Esophagus muscularis mucosa (tissue), 4 donors: ENCODE results near the gene PCDHGC5. TPM values are rescaled to one million over a fixed set of nuclear protein-coding genes. Genes with fewer than 3 reads are reported as not detected.

Experiments used
- DNase-seq: peaks from one replicate; pipeline ENCODE4 v3.0.0-alpha.2; 2017; ENCODE audit errors: extremely low spot score
- H3K27ac ChIP-seq, 4 donors: fragments of 200-600 bp; sonication (generic); replicated peaks in 1 of 4; 1 replicate in 3 of 4; 2 replicates in 1 of 4; pipeline ENCODE4 v1.5.1; 2016 to 2019; ENCODE audit warnings: mild to moderate bottlenecking in 1 of 4
- H3K27me3 ChIP-seq, 4 donors: fragments of 200-600 bp; sonication (generic); one replicate each; pipeline versions ENCODE4 v1.5.1 to v1.6.0; 2016 to 2019
- H3K36me3 ChIP-seq, 4 donors: fragments of 200-600 bp; sonication (generic); one replicate each; pipeline ENCODE4 v1.5.1; 2016 to 2019
- H3K4me1 ChIP-seq, 4 donors: fragments of 200-600 bp; sonication (generic); one replicate each; pipeline ENCODE4 v1.5.1; 2016 to 2019
- H3K4me3 ChIP-seq, 4 donors: fragments of 200-600 bp; sonication (generic); 1 replicate in 2 of 4; 2 replicates in 2 of 4; pipeline ENCODE4 v1.5.1; 2016 to 2019; ENCODE audit warnings: mild to moderate bottlenecking in 4 of 4, moderate library complexity in 1 of 4
- H3K9me3 ChIP-seq, 4 donors: fragments of 200-600 bp; sonication (generic); 1 replicate in 3 of 4; 2 replicates in 1 of 4; pipeline ENCODE4 v1.5.1; 2016 to 2019
- CTCF ChIP-seq, 3 experiments: fragments of 200-600 bp in 2 of 3; fragments of 450-650 bp in 1 of 3; sonication (generic) in 2 of 3; IDR thresholded peaks; one replicate each; pipeline ENCODE4 v1.5.1; 2017 to 2019; ENCODE audit warnings: antibody characterized with exemption in 3 of 3, mild to moderate bottlenecking in 2 of 3, moderate library complexity in 1 of 3
- EP300 ChIP-seq: sonication (generic); formaldehyde crosslinking; IDR thresholded peaks from one replicate; pipeline ENCODE4 v1.6.1; 2017; ENCODE audit warnings: antibody characterized with exemption
- POLR2A ChIP-seq: fragments of 450-650 bp; IDR thresholded peaks from one replicate; pipeline ENCODE4 v1.6.1; 2017; ENCODE audit warnings: antibody characterized with exemption, moderate library complexity, mild to moderate bottlenecking, low read depth
- POLR2AphosphoS5 ChIP-seq, 2 donors: sonication (generic); formaldehyde crosslinking; IDR thresholded peaks; one replicate each; pipeline ENCODE4 v1.6.1; 2017; ENCODE audit warnings: antibody characterized with exemption in 2 of 2
- WGBS: methylation state at CpG from one replicate; pipeline ENCODE4 v1.1.5; 2018; 5-methylcytosine and 5-hydroxymethylcytosine counted together
- intact Hi-C: fragments of 100-400 bp; cut with DNase I; formaldehyde crosslinking; loops from one replicate; pipeline ENCODE4 v1.15.1; 2023
- total RNA-seq, 4 donors: library from RNA; depleted of rRNA; stranded (reverse); fragments of >200 nt; gene quantifications; one replicate each; pipeline versions ENCODE4 v1.1.0 to v1.2.1, GENCODE V29; 2016

Gene PCDHGC5
- total RNA-seq, 4 donors from 2014 or later = 0.71 to 3.7 (median 1.4) TPM

DNA sequence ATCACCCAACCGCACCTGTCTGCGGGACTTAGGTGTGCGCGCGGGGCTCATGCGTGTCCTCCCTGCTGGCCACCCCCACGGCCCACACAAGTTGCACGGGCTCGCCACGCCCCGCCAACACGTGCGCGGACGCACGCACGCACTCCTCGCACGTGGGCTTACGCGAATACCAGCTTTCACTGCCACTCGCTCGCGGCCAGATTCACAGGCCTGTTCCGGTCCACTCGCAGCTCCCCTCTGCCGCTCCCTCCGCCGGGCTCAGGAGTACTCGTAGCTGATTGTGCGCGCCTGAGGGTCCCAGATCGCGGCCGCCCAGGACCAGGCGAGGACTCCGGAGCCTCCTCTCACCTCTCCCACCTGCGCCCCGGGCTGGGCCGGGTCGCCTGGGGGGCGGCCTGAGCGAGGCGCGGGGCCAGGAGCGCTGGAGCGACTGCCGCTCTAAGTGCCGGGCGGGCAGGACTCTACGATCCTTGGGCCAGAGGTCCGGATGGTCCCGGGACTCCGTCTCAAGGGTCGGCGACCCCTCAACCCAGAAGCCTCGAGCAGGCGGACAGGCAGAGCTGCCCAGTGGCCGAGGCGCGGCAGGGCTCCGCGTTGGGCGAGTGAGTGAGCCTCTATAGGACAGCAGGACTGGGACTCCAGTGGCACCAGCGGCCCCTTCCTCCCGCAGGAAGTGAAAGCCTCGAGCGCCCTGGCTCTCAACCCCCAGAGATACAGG, 3.4 kb downstream of the PCDHGC5 start:
- H3K4me3 ChIP-seq = peak overlapping the region in 2 of 4 donors; percentile 7 to 14
- H3K9me3 ChIP-seq = no peaks in the 10 kb centered on the region
- WGBS = 62% methylated on average over 39 of the region's 68 CpGs
- peaks cover 22 to 62% (median 57%) of the 10 kb centered on the region in 4 donors for H3K4me1 ChIP-seq
- no peak overlapping the region for H3K27ac ChIP-seq
- H3K27me3 ChIP-seq = no peaks in the 10 kb centered on the region
- intact Hi-C loops = no loop called here
- H3K36me3 ChIP-seq = peaks cover 0 to 59% (median 46%) of the 10 kb centered on the region in 4 donors
- DNase-seq = no peak
- TF ChIP-seq CTCF (IDR thresholded peaks at IDR 0.05) (no peak), POLR2AphosphoS5 (IDR thresholded peaks at IDR 0.05) (no peak), POLR2A (no peak), EP300 (no peak)

- 68% methylated on average over 10 of the region's 10 CpGs for WGBS
- Histone ChIP-seq H3K4me3 (no peak overlapping the region), H3K27me3 (no peaks in the 10 kb centered on the region), H3K36me3 (peaks cover 0 to 68% (median 53%) of the 10 kb centered on the region in 4 donors), H3K9me3 (no peaks in the 10 kb centered on the region), H3K27ac (peak overlapping the region in 2 of 4 donors; percentile 13 to 24), H3K4me1 (peaks cover 22 to 52% (median 49%) of the 10 kb centered on the region in 4 donors)
- no peak for DNase-seq
- TF ChIP-seq CTCF (IDR thresholded peaks at IDR 0.05) (no peak), EP300 (no peak), POLR2A (no peak), POLR2AphosphoS5 (IDR thresholded peaks at IDR 0.05) (no peak)
- intact Hi-C loops = no loop called here
Observed at GRCh38 chr5:141493500-141494422, 4.9 kb downstream of the PCDHGC5 start.

GRCh38 chr5:141494761-141495452, 6.0 kb downstream of the PCDHGC5 start:
- Histone ChIP-seq H3K4me1 (peaks cover 18 to 44% (median 38%) of the 10 kb centered on the region in 4 donors), H3K4me3 (no peak overlapping the region), H3K9me3 (no peaks in the 10 kb centered on the region), H3K27me3 (no peaks in the 10 kb centered on the region), H3K27ac (no peak overlapping the region), H3K36me3 (peaks cover 0 to 62% (median 48%) of the 10 kb centered on the region in 4 donors)
- intact Hi-C loops = no loop called here
- TF ChIP-seq POLR2A (no peak), EP300 (no peak), CTCF (IDR thresholded peaks at IDR 0.05) (no peak), POLR2AphosphoS5 (IDR thresholded peaks at IDR 0.05) (no peak)
- 63% methylated on average over 21 of the region's 22 CpGs for whole genome bisulfite sequencing
- DNase-seq = no peak

DNA sequence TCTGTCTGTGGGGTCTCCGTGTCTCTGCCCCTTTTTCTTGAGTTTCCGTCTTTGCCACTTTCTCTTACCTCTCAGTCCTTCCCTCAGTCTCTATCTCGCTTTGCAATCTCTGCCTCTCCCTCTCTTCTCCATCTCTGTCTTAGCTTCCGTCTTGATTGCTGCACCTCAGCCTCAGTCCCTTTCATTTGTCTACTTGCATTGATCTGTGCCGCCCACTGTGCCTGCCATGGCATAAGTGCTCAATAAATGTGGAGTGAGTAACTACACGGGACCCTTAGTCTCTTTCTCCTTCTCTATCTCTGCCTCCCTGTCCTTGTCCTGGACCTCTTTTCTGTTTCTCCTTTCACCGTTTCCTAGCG, 6.6 kb downstream of the PCDHGC5 start:
- Histone ChIP-seq H3K9me3 (no peaks in the 10 kb centered on the region), H3K27ac (no peak overlapping the region), H3K4me3 (no peak overlapping the region), H3K4me1 (peaks cover 18 to 44% (median 38%) of the 10 kb centered on the region in 4 donors), H3K27me3 (no peaks in the 10 kb centered on the region), H3K36me3 (peaks cover 0 to 57% (median 43%) of the 10 kb centered on the region in 4 donors)
- intact Hi-C loops = no loop called here
- DNase-seq = no peak
- 88% methylated on average over 8 of the region's 8 CpGs for WGBS
- TF ChIP-seq POLR2A = no peak
- TF ChIP-seq CTCF (IDR thresholded peaks at IDR 0.05) = no peak
- no peak for TF ChIP-seq POLR2AphosphoS5 (IDR thresholded peaks at IDR 0.05)
- no peak for TF ChIP-seq EP300
